ENCODE measurements around the gene CASP2. TPM values are rescaled to one million over a fixed set of nuclear protein-coding genes. Genes with fewer than 3 reads are reported as not detected.

The CASP2 gene
- total and polyA plus RNA-seq, 2 donors (not counting 1 experiment from before 2014, with no cell fraction given) = 9.4 to 22.6 TPM

DNA sequence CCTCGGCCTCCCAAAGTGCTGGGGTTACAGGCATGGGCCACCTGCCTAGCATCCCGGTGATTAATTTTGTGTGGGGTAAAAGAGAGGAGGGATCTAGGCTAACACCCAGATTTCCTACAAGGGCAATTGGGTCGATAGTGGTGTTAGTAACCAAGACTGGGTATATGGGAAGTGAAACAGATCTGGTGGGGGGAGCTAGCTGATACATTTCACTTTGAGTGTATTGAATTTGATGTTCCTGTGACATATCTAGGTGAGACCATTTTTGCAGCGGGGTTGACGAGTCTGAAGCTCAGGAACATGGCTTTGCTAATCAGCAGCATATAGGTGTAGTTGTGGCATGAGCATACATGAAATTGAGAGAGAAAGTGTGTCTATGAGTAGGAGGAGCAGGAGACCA is 39.8 kb downstream of the CASP2 start:
- no peaks in the 10 kb centered on the region for H3K27me3 ChIP-seq (ENCODE audit: control insufficient read depth, insufficient read depth, low read length)
- TF ChIP-seq, protein P1, sequence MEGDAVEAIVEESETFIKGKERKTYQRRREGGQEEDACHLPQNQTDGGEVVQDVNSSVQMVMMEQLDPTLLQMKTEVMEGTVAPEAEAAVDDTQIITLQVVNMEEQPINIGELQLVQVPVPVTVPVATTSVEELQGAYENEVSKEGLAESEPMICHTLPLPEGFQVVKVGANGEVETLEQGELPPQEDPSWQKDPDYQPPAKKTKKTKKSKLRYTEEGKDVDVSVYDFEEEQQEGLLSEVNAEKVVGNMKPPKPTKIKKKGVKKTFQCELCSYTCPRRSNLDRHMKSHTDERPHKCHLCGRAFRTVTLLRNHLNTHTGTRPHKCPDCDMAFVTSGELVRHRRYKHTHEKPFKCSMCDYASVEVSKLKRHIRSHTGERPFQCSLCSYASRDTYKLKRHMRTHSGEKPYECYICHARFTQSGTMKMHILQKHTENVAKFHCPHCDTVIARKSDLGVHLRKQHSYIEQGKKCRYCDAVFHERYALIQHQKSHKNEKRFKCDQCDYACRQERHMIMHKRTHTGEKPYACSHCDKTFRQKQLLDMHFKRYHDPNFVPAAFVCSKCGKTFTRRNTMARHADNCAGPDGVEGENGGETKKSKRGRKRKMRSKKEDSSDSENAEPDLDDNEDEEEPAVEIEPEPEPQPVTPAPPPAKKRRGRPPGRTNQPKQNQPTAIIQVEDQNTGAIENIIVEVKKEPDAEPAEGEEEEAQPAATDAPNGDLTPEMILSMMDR (conservative IDR thresholded peaks at IDR 0.05 in 1 of 2, IDR thresholded peaks at IDR 0.05 in 1 of 2; ENCODE audit: low read depth in 1 of 2, low read length in 2 of 2) = no peak
- no peak for TF ChIP-seq EZH2 (IDR thresholded peaks at IDR 0.05; ENCODE audit: low read length, missing control alignments)
- no peaks in the 10 kb centered on the region for H3K79me2 ChIP-seq (ENCODE audit: control insufficient read depth, insufficient read depth, low read length)
- no peaks in the 10 kb centered on the region for H3K9me3 ChIP-seq (ENCODE audit: control insufficient read depth, insufficient read depth, low read depth, low read length)
- H3K9ac ChIP-seq (ENCODE audit: insufficient read depth, low read length) = no peak overlapping the region
- no peak overlapping the region for H3K4me3 ChIP-seq (replicated peaks in 1 of 4; ENCODE audit: control extremely low read depth in 1 of 4, insufficient read depth in 1 of 4, low read depth in 3 of 4, low read length in 4 of 4)
- H2AFZ ChIP-seq (ENCODE audit: low read length) = no peak overlapping the region
- no peak overlapping the region for H3K27ac ChIP-seq (ENCODE audit: insufficient read depth, low read length)
- no peak for DNase-seq (ENCODE audit: low read depth in 2 of 2)
- H3K4me2 ChIP-seq (ENCODE audit: extremely low read depth, insufficient read depth, low read length) = no peak overlapping the region
- H3K4me1 ChIP-seq (ENCODE audit: control insufficient read depth, extremely low read depth, insufficient read depth, low read length) = peaks cover 7% of the 10 kb centered on the region
- no peaks in the 10 kb centered on the region for H4K20me1 ChIP-seq (ENCODE audit: control insufficient read depth, extremely low read depth, insufficient read depth, low read length)
- no peaks in the 10 kb centered on the region for H3K36me3 ChIP-seq (ENCODE audit: control insufficient read depth, insufficient read depth, low read length)

DNA sequence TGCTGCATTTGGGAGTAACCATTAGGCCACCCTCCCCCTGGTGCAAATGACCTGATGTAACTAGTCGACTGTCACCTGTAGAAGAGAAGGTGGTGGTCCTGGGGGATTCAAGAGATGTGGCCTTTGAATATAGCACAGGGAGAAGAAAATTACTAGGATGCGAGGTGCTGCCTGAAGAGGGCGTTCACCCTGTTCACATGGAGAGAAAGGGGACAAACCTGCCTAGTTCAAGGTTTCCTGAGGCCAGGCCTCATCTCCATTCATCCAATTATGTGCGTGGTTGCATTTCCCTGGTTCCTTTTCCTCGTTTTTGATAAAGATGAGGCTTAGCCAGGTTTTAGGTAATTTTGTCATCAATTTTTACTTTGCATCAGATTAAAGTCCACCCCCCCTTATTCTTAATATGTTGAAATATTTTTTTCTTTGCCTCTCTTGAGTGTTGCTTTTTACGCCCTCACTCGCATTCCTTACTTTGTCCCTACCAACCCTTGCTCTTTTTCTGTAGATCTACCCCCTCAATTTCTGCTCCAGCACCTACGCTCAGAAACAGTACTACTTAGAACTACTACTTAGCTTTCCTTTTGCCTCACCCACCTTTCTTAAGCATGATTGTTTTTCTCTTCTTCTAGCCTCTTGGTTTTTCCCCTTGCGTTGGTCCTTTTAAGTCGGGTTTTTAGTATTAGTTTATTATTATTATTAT is 41.5 kb downstream of the CASP2 start:
- no peaks in the 10 kb centered on the region for H3K9me3 ChIP-seq (ENCODE audit: control insufficient read depth, insufficient read depth, low read depth, low read length)
- H2AFZ ChIP-seq (ENCODE audit: low read length) = no peak overlapping the region
- H3K36me3 ChIP-seq (ENCODE audit: control insufficient read depth, insufficient read depth, low read length) = no peaks in the 10 kb centered on the region
- TF ChIP-seq, protein P1 (conservative IDR thresholded peaks at IDR 0.05 in 1 of 2, IDR thresholded peaks at IDR 0.05 in 1 of 2; ENCODE audit: low read depth in 1 of 2, low read length in 2 of 2) = no peak
- no peak for TF ChIP-seq EZH2 (IDR thresholded peaks at IDR 0.05; ENCODE audit: low read length, missing control alignments)
- H3K9ac ChIP-seq (ENCODE audit: insufficient read depth, low read length) = no peak overlapping the region
- DNase-seq (ENCODE audit: low read depth in 2 of 2) = no peak
- H3K4me3 ChIP-seq (replicated peaks in 1 of 4; ENCODE audit: control extremely low read depth in 1 of 4, insufficient read depth in 1 of 4, low read depth in 3 of 4, low read length in 4 of 4) = no peak overlapping the region
- no peaks in the 10 kb centered on the region for H3K27me3 ChIP-seq (ENCODE audit: control insufficient read depth, insufficient read depth, low read length)
- H3K79me2 ChIP-seq (ENCODE audit: control insufficient read depth, insufficient read depth, low read length) = no peaks in the 10 kb centered on the region
- no peak overlapping the region for H3K4me2 ChIP-seq (ENCODE audit: extremely low read depth, insufficient read depth, low read length)
- H3K27ac ChIP-seq (ENCODE audit: insufficient read depth, low read length) = no peak overlapping the region
- H4K20me1 ChIP-seq (ENCODE audit: control insufficient read depth, extremely low read depth, insufficient read depth, low read length) = no peaks in the 10 kb centered on the region
- peaks cover 7% of the 10 kb centered on the region for H3K4me1 ChIP-seq (ENCODE audit: control insufficient read depth, extremely low read depth, insufficient read depth, low read length)

DNA sequence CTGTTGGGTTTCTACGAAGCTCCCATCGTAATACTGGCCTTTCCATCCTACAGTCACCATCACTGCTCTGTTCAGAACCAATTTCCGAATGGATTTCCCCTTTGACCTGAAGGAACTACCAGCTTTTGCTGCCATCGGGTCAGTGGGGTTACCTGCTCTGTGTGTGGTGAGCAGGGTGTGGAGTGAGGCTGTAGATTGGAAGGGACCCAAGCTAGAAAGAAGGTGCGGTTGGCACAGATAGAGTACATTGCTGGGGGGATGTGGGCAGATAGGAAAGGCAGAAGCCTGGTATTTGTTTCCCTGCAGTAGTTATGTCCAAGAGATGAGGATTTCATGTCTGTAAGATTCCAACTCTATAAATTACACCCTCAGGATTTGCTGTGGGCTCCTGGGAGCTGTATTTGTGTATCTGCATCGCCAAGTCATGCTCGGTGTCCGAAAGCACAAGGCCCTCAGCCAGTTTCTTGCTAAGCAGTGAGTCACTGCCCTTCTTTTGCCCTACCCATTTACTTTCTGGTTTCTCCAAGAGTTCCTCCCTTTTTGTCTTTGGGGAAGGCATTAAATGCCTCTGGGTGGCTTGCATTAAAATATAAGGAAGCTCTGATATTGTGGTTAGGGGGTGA is 43.1 kb downstream of the CASP2 start:
- peak; percentile 90 to 97 for DNase-seq (ENCODE audit: low read depth in 2 of 2)
- TF ChIP-seq EZH2 (IDR thresholded peaks at IDR 0.05; ENCODE audit: low read length, missing control alignments) = no peak
- TF ChIP-seq, protein P1 (conservative IDR thresholded peaks at IDR 0.05 in 1 of 2, IDR thresholded peaks at IDR 0.05 in 1 of 2; ENCODE audit: low read depth in 1 of 2, low read length in 2 of 2) = no peak
- Histone ChIP-seq H3K4me2 (ENCODE audit: extremely low read depth, insufficient read depth, low read length) (peak overlapping the region; percentile 5), H3K4me3 (replicated peaks in 1 of 4; ENCODE audit: control extremely low read depth in 1 of 4, insufficient read depth in 1 of 4, low read depth in 3 of 4, low read length in 4 of 4) (no peak overlapping the region), H3K4me1 (ENCODE audit: control insufficient read depth, extremely low read depth, insufficient read depth, low read length) (peaks cover 7% of the 10 kb centered on the region), H3K27me3 (ENCODE audit: control insufficient read depth, insufficient read depth, low read length) (no peaks in the 10 kb centered on the region), H2AFZ (ENCODE audit: low read length) (peak overlapping the region; percentile 28), H3K9me3 (ENCODE audit: control insufficient read depth, insufficient read depth, low read depth, low read length) (no peaks in the 10 kb centered on the region), H3K27ac (ENCODE audit: insufficient read depth, low read length) (peak overlapping the region; percentile 54), H3K36me3 (ENCODE audit: control insufficient read depth, insufficient read depth, low read length) (no peaks in the 10 kb centered on the region), H4K20me1 (ENCODE audit: control insufficient read depth, extremely low read depth, insufficient read depth, low read length) (no peaks in the 10 kb centered on the region), H3K79me2 (ENCODE audit: control insufficient read depth, insufficient read depth, low read length) (no peaks in the 10 kb centered on the region), H3K9ac (ENCODE audit: insufficient read depth, low read length) (no peak overlapping the region)

Measured in fibroblast of lung (primary cell).